GM19023 (cell line): ENCODE measurements around the gene COL15A1.
A peak's percentile ranks its signal among the peaks of the same experiment; 100 is the strongest.

Experiments used
- ATAC-seq: cut with Tn5 transposase; IDR thresholded peaks from one replicate; pipeline ENCODE4 v1.9.1; 2021; ENCODE audit warnings: mild to moderate bottlenecking, moderate library complexity; ENCODE audit not compliant: unreplicated experiment

The COL15A1 gene

GRCh38 chr9:98992107-98992884 lies 48.6 kb downstream of the COL15A1 start:
- ATAC-seq = no peak

GRCh38 chr9:98992885-98993569 lies 49.3 kb downstream of the COL15A1 start:
- ATAC-seq = peak; percentile 34

GRCh38 chr9:98993570-98993945 lies 49.9 kb downstream of the COL15A1 start:
- ATAC-seq = peak; percentile 69

- no peak for ATAC-seq
Measured at GRCh38 chr9:98994172-98995058, 50.7 kb downstream of the COL15A1 start.

- no peak for ATAC-seq
Measured at GRCh38 chr9:98995059-98995671, 51.5 kb downstream of the COL15A1 start.

GRCh38 chr9:98995971-98996504 lies 52.3 kb downstream of the COL15A1 start:
- ATAC-seq = no peak

GRCh38 chr9:98997604-98998003 lies 53.9 kb downstream of the COL15A1 start:
- no peak for ATAC-seq

- peak; percentile 71 for ATAC-seq
Measured at GRCh38 chr9:98998441-98999151, 54.9 kb downstream of the COL15A1 start.

- ATAC-seq = no peak
Measured at GRCh38 chr9:98999152-98999525, 55.4 kb downstream of the COL15A1 start.

GRCh38 chr9:99000476-99001395 lies 57.0 kb downstream of the COL15A1 start:
- no peak for ATAC-seq

GRCh38 chr9:99001892-99002291 lies 58.2 kb downstream of the COL15A1 start:
- no peak for ATAC-seq

- ATAC-seq = no peak
Measured at GRCh38 chr9:99002706-99003105, 59.0 kb downstream of the COL15A1 start.

- ATAC-seq = no peak
Measured at GRCh38 chr9:99003308-99003707, 59.6 kb downstream of the COL15A1 start.

- ATAC-seq = no peak
Measured at GRCh38 chr9:99004115-99004514, 60.4 kb downstream of the COL15A1 start.

- ATAC-seq = no peak
Measured at GRCh38 chr9:99004717-99005460, 61.2 kb downstream of the COL15A1 start.

- no peak for ATAC-seq
Measured at GRCh38 chr9:99005651-99006050, 61.9 kb downstream of the COL15A1 start.

- ATAC-seq = no peak
Measured at GRCh38 chr9:99006511-99006910, 62.8 kb downstream of the COL15A1 start.

GRCh38 chr9:99006979-99007378 lies 63.3 kb downstream of the COL15A1 start:
- ATAC-seq = no peak
